CD4-positive, CD25-positive, alpha-beta regulatory T cell (primary cell): ENCODE measurements around the gene PRR20D. TPM values are rescaled to one million over a fixed set of nuclear protein-coding genes. Genes with fewer than 3 reads are reported as not detected.
"Not testable (repeated sequence)": the region's sequence is repeated elsewhere in the genome, so short reads cannot be mapped to it uniquely, and the experiment has no call there.

Source experiments
- ATAC-seq, 2 donors: fragments of 150-1000 bp; cut with Tn5 transposase; one replicate each; pipeline ENCODE4 v1.10.0; 2021; ENCODE audit warnings: low read depth in 2 of 2, moderate number of reproducible peaks in 2 of 2, moderate library complexity in 1 of 2
- DNase-seq, 3 donors: peaks; one replicate each; pipeline versions ENCODE4 v3.0.0 to v3.0.0-alpha.2; 2012 to 2022; ENCODE audit warnings: mixed read lengths in 1 of 3
- H3K27ac ChIP-seq: one replicate; pipeline ENCODE4 v1.7.0; 2013; ENCODE audit warnings: mild to moderate bottlenecking, low read length; ENCODE audit not compliant: insufficient read depth, poor library complexity, severe bottlenecking
- H3K27me3 ChIP-seq: one replicate; pipeline ENCODE4 v1.7.0; 2013; ENCODE audit warnings: low read length; ENCODE audit not compliant: control insufficient read depth, insufficient read depth
- H3K36me3 ChIP-seq: one replicate; pipeline ENCODE4 v1.7.0; 2013; ENCODE audit warnings: mild to moderate bottlenecking, low read length, moderate library complexity; ENCODE audit not compliant: control insufficient read depth, insufficient read depth
- H3K4me1 ChIP-seq: 2 replicates; pipeline ENCODE4 v1.7.0; 2013; ENCODE audit warnings: mild to moderate bottlenecking, low read length; ENCODE audit not compliant: insufficient read depth, control insufficient read depth, poor library complexity, severe bottlenecking
- H3K4me3 ChIP-seq: one replicate; pipeline ENCODE4 v1.7.0; 2013; ENCODE audit warnings: low read depth, mild to moderate bottlenecking, low read length, moderate library complexity
- H3K9me3 ChIP-seq, 2 experiments: 1 replicate in 1 of 2; 2 replicates in 1 of 2; pipeline ENCODE4 v1.7.0; 2013; ENCODE audit warnings: low read length in 2 of 2, mild to moderate bottlenecking in 1 of 2, moderate library complexity in 1 of 2; ENCODE audit not compliant: control insufficient read depth in 2 of 2
- H3K27ac Mint-ChIP-seq, 3 donors: one replicate each; pipeline ENCODE4 v1.8.0; 2020 to 2022; ENCODE audit warnings: mild to moderate bottlenecking in 3 of 3, mixed read lengths in 3 of 3, moderate library complexity in 2 of 3
- H3K27me3 Mint-ChIP-seq: one replicate; pipeline ENCODE4 v1.8.0; 2022; ENCODE audit warnings: mild to moderate bottlenecking, mixed read lengths
- H3K36me3 Mint-ChIP-seq: one replicate; pipeline ENCODE4 v1.8.0; 2020; ENCODE audit warnings: mixed read lengths
- H3K4me1 Mint-ChIP-seq, 4 donors: one replicate each; pipeline ENCODE4 v1.8.0; 2020 to 2022; ENCODE audit warnings: mixed read lengths in 4 of 4, mild to moderate bottlenecking in 1 of 4
- H3K4me3 Mint-ChIP-seq, 4 donors: one replicate each; pipeline ENCODE4 v1.8.0; 2020 to 2022; ENCODE audit warnings: mild to moderate bottlenecking in 4 of 4, mixed read lengths in 4 of 4, moderate library complexity in 3 of 4
- H3K9me3 Mint-ChIP-seq, 7 donors: one replicate each; pipeline ENCODE4 v1.8.0; 2020 to 2022; ENCODE audit warnings: mixed read lengths in 7 of 7, mild to moderate bottlenecking in 3 of 7, moderate library complexity in 2 of 7
- polyA plus RNA-seq, 4 donors: library from polyadenylated mRNA; unstranded; fragments of 300-500 nt; fragmentation: Illumina TruSeq; gene quantifications; one replicate each; pipeline ENCODE4 v1.2.3, GENCODE V29; 2021
- total RNA-seq: library from RNA; stranded (reverse); gene quantifications from one replicate; pipeline ENCODE4 v1.2.3, GENCODE V29; 2022

The PRR20D gene
- total and polyA plus RNA-seq, 5 donors from 2014 or later: not detected

DNA sequence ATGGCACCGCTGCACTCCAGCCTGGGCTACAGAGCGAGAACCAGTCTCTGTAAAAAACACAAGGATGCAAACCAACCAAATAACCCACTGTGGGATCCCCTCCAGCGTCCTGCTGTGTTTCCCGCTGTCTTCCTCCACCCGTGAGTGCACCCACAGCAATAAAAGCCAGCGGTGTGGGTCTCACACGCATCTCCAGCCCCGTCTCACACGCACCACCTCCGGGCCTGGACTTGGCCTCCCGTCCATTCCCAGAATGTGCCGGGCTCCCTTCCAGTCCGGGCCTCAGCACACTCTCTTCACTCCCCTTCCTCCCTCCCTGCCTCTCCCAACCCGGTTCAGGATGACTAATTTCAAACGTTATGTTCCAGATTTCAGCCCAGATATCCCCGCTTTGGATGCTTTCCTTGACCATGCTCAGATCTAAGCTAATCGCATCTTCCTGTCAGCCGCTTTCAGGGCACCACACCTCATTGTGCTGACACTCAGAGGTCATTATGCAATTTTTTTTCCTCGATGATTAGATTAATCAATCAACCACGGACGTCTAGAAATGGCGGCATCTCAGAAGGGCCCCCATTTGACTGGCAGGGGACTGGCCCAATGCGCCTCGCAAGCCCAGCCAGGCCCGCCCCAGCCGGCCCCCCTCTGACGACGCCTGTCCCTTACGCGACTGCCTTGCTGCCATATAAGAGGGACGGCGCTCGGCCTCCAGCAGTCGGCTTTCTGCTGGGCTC, 20.0 kb upstream of the PRR20D start, which contains the start of gene PRR20A:
Gene PRR20A, plus strand, starts transcription at position 684 of the 734 bp plus-strand sequence. CDS start 387 bp downstream, outside the sequence.
- H3K4me1 Mint-ChIP-seq, H3K36me3 ChIP-seq, H3K9me3 Mint-ChIP-seq, H3K9me3 ChIP-seq, DNase-seq, H3K4me1 ChIP-seq, H3K27me3 Mint-ChIP-seq, H3K27ac Mint-ChIP-seq, H3K36me3 Mint-ChIP-seq, H3K27ac ChIP-seq, H3K27me3 ChIP-seq, ATAC-seq, H3K4me3 ChIP-seq, H3K4me3 Mint-ChIP-seq: not testable (repeated sequence)

DNA sequence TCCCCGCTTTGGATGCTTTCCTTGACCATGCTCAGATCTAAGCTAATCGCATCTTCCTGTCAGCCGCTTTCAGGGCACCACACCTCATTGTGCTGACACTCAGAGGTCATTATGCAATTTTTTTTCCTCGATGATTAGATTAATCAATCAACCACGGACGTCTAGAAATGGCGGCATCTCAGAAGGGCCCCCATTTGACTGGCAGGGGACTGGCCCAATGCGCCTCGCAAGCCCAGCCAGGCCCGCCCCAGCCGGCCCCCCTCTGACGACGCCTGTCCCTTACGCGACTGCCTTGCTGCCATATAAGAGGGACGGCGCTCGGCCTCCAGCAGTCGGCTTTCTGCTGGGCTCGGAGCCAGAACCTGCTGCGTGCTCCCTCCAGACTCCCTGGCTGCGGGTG, 13.2 kb upstream of the PRR20D start, which contains the start of gene PRR20B:
Gene PRR20B, plus strand, starts transcription at position 301 of the 400 bp plus-strand sequence. CDS start 387 bp downstream, outside the sequence.
- not testable (repeated sequence) for H3K36me3 ChIP-seq, H3K27me3 ChIP-seq, H3K27ac ChIP-seq, H3K4me3 Mint-ChIP-seq, DNase-seq, H3K4me3 ChIP-seq, H3K4me1 Mint-ChIP-seq, H3K27ac Mint-ChIP-seq, H3K4me1 ChIP-seq, H3K9me3 Mint-ChIP-seq, H3K27me3 Mint-ChIP-seq, ATAC-seq, H3K9me3 ChIP-seq, H3K36me3 Mint-ChIP-seq

DNA sequence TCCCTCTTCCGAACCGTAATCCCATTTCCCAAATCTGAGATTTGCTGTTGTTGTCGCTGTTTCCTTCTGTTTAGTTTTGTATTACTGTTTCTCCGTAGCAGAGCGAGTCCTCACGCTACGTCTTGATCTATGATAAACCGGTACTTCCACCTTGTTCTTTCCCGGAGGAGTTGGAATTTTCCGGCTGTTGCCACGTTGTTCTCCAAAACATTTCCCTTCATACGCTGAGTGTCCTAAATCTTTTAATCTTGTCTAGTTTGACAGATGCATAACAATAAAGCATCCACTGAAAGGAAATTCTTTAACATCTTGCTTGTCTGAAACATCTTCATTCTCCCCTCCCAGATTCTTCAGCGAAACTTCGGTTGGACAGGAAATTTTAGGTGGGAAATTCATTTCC, 12.3 kb upstream of the PRR20D start:
- not testable (repeated sequence) for H3K4me3 Mint-ChIP-seq, DNase-seq, H3K36me3 ChIP-seq, H3K27ac Mint-ChIP-seq, H3K27ac ChIP-seq, H3K9me3 Mint-ChIP-seq, H3K9me3 ChIP-seq, ATAC-seq, H3K4me1 ChIP-seq, H3K36me3 Mint-ChIP-seq, H3K4me3 ChIP-seq, H3K27me3 Mint-ChIP-seq, H3K27me3 ChIP-seq, H3K4me1 Mint-ChIP-seq

DNA sequence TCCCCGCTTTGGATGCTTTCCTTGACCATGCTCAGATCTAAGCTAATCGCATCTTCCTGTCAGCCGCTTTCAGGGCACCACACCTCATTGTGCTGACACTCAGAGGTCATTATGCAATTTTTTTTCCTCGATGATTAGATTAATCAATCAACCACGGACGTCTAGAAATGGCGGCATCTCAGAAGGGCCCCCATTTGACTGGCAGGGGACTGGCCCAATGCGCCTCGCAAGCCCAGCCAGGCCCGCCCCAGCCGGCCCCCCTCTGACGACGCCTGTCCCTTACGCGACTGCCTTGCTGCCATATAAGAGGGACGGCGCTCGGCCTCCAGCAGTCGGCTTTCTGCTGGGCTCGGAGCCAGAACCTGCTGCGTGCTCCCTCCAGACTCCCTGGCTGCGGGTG, 6.7 kb upstream of the PRR20D start, which contains the start of gene PRR20C:
Gene PRR20C, plus strand, starts transcription at position 301 of the 400 bp plus-strand sequence. CDS start 387 bp downstream, outside the sequence.
- not testable (repeated sequence) for H3K9me3 ChIP-seq, H3K4me3 Mint-ChIP-seq, H3K4me1 Mint-ChIP-seq, H3K27ac ChIP-seq, H3K27me3 ChIP-seq, H3K36me3 Mint-ChIP-seq, DNase-seq, ATAC-seq, H3K9me3 Mint-ChIP-seq, H3K27ac Mint-ChIP-seq, H3K27me3 Mint-ChIP-seq, H3K4me3 ChIP-seq, H3K36me3 ChIP-seq, H3K4me1 ChIP-seq

DNA sequence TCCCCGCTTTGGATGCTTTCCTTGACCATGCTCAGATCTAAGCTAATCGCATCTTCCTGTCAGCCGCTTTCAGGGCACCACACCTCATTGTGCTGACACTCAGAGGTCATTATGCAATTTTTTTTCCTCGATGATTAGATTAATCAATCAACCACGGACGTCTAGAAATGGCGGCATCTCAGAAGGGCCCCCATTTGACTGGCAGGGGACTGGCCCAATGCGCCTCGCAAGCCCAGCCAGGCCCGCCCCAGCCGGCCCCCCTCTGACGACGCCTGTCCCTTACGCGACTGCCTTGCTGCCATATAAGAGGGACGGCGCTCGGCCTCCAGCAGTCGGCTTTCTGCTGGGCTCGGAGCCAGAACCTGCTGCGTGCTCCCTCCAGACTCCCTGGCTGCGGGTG, 6.5 kb downstream of the PRR20D start, which contains the start of gene PRR20E:
Gene PRR20E, plus strand, starts transcription at position 301 of the 400 bp plus-strand sequence. CDS start 387 bp downstream, outside the sequence.
- not testable (repeated sequence) for H3K36me3 Mint-ChIP-seq, H3K4me1 Mint-ChIP-seq, H3K27me3 ChIP-seq, H3K27me3 Mint-ChIP-seq, H3K27ac ChIP-seq, ATAC-seq, H3K9me3 ChIP-seq, H3K36me3 ChIP-seq, H3K9me3 Mint-ChIP-seq, H3K4me1 ChIP-seq, DNase-seq, H3K27ac Mint-ChIP-seq, H3K4me3 ChIP-seq, H3K4me3 Mint-ChIP-seq

DNA sequence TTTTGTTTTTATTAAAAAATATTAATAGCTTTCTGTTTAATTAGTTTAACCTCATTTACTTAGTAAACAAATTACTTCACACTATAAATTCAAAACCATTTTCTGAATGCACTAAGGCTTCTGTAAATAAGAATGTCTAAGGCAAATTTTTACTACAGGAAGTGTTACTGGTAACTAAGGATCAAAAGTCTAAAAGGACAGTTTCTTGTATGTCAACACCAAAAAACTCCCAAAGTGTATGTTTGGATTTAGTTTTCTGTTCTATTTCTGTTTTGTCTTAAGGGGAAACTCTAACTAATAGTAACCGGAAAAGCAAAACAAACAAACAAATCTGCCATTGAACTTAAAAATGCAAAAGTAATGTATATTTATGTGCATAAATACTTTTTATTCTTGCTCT, 31.2 kb downstream of the PRR20D start:
- no peaks in the 10 kb centered on the region for H3K4me1 ChIP-seq
- DNase-seq: no peak
- H3K36me3 Mint-ChIP-seq: no peaks in the 10 kb centered on the region
- ATAC-seq: no peak
- H3K4me1 Mint-ChIP-seq: no peaks in the 10 kb centered on the region
- no peaks in the 10 kb centered on the region for H3K36me3 ChIP-seq
- H3K4me3 Mint-ChIP-seq: no peak overlapping the region
- H3K9me3 Mint-ChIP-seq: peaks cover 0 to 26% (median 4%) of the 10 kb centered on the region in 7 donors
- H3K4me3 ChIP-seq: no peak overlapping the region
- H3K27me3 ChIP-seq: no peaks in the 10 kb centered on the region
- no peak overlapping the region for H3K27ac ChIP-seq
- H3K27me3 Mint-ChIP-seq: no peaks in the 10 kb centered on the region
- H3K27ac Mint-ChIP-seq: no peak overlapping the region
- H3K9me3 ChIP-seq: peaks cover 0 to 2% of the 10 kb centered on the region in 2 experiments

DNA sequence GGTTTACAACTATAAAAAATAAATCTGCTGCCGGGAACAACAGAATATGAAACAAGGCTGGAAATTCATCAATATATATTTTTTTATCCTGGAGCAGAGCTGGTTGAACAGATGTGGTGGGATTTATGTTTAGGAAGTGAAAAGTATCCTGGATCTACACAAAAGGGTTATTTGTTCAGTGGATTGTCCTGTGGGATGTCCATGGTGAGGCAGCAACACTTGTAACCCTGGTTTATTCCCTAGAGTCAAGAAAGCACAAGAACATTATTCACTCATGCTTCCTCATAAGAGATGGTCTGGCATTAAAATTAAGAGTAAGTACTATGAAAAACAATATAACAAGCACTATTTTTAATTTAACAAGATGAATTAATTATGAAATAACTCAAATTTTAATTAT, 52.6 kb downstream of the PRR20D start:
- Mint-ChIP-seq H3K27me3 (no peaks in the 10 kb centered on the region), H3K9me3 (peaks cover 0 to 16% (median 3%) of the 10 kb centered on the region in 7 donors), H3K4me3 (no peak overlapping the region), H3K36me3 (no peaks in the 10 kb centered on the region), H3K27ac (no peak overlapping the region), H3K4me1 (no peaks in the 10 kb centered on the region)
- H3K4me1 ChIP-seq: no peaks in the 10 kb centered on the region
- no peak overlapping the region for H3K27ac ChIP-seq
- H3K4me3 ChIP-seq: no peak overlapping the region
- DNase-seq (no peak), ATAC-seq (no peak)
- no peaks in the 10 kb centered on the region for H3K36me3 ChIP-seq
- no peaks in the 10 kb centered on the region for H3K27me3 ChIP-seq
- peaks cover 0 to 4% of the 10 kb centered on the region in 2 experiments for H3K9me3 ChIP-seq
